Uterus (tissue), 2 donors: Measurements from ENCODE around the gene MYO1D.

Experiments
- CTCF ChIP-seq, 4 experiments: fragments of 200-600 bp in 2 of 4; fragments of 450-650 bp in 2 of 4; sonication (generic) in 2 of 4; IDR thresholded peaks; one replicate each; pipeline ENCODE4 v1.5.1; 2016 to 2019; ENCODE audit warnings: antibody characterized with exemption in 4 of 4, mild to moderate bottlenecking in 2 of 4, moderate library complexity in 1 of 4
- POLR2A ChIP-seq, 2 donors: fragments of 450-650 bp; IDR thresholded peaks; one replicate each; pipeline ENCODE4 v1.6.1; 2016; ENCODE audit warnings: antibody characterized with exemption in 2 of 2, mild to moderate bottlenecking in 1 of 2, moderate library complexity in 1 of 2

GRCh38 chr17:32815460-32815859, 61.5 kb downstream of the MYO1D start:
- TF ChIP-seq CTCF (IDR thresholded peaks at IDR 0.05) (no peak), POLR2A (IDR thresholded peaks at IDR 0.05) (no peak)
